HG03064 (cell line): ENCODE measurements around the gene PIK3R5.
"Not testable (repeated sequence)": the region's sequence is repeated elsewhere in the genome, so short reads cannot be mapped to it uniquely, and the experiment has no call there.

Experiments used
- ATAC-seq: cut with Tn5 transposase; IDR thresholded peaks from one replicate; pipeline ENCODE4 v1.9.1; 2021; ENCODE audit warnings: low read depth; ENCODE audit not compliant: unreplicated experiment

Gene PIK3R5

GRCh38 chr17:8965394-8966168 lies at the start of gene PIK3R5:
TSS of gene PIK3R5 (minus strand) at chr17:8965707. CDS start at chr17:8911494, 54,213 bp downstream.
- peak; percentile 46 for ATAC-seq

GRCh38 chr17:9011001-9011400 lies 45.5 kb upstream of the PIK3R5 start:
- no peak for ATAC-seq

- ATAC-seq: no peak
Observed at GRCh38 chr17:9009737-9010136, 44.2 kb upstream of the PIK3R5 start.

GRCh38 chr17:9009096-9009495 lies 43.6 kb upstream of the PIK3R5 start:
- no peak for ATAC-seq

DNA sequence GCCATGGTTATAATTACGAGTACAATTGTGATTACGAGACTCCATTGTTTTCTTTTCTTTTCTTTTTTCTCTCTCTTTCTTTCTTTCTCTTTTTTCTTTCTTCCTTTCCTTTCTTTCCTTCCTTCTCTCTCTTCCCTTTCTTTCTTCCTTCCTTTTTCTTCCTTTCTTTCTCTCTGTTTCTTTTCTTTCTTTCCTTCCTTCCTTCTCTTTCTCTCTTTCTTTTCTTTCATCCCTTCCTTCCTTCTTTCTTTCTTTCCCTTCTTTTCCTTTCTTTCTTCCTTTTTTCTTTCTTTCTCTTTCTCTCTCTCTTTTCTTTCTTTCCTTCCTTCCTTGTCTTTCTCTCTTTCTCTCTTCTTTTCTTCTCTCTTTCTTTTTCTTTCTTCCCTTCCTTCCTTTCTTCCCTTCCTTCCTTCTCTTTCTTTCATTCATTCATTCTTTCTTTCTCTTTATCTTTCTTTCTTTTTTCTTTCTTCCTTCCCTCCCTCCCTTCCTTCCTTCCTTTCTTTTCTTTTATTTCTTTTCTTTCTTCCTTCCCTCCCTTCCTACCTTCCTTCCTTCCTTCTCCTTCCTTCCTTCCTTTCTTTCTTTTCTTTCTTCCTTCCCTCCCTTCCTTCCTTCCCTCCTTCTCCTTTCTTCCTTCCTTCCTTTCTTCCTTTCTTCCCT lies 41.7 kb upstream of the PIK3R5 start:
- ATAC-seq: no peak

DNA sequence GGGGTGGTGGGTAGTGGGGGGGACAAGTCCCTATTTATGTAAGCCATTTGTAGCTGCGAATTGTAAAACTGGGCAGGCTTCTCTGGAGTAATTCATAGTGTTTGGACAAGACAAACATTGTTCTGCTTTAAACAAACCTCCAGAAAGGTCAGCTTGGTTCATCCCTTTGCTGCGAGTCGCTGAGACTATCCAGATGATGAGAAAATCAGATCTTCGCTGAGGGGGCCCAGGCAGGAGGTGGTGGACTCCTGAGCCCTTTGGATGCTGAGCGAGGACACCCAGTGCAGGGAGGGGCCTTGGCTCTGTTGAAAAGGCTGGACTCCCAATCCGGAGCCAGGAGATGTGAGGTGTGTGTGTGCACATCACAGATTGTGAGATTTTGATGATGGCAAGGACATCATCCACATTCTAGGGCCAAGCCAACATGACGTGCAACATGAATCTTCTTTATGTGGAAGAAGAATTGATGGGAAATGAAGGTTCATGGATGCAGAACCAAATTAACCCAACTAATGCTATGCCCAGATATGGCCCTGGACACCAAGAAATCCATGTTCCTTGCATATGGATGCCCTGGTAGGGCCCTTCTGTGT lies 40.8 kb upstream of the PIK3R5 start:
- no peak for ATAC-seq

DNA sequence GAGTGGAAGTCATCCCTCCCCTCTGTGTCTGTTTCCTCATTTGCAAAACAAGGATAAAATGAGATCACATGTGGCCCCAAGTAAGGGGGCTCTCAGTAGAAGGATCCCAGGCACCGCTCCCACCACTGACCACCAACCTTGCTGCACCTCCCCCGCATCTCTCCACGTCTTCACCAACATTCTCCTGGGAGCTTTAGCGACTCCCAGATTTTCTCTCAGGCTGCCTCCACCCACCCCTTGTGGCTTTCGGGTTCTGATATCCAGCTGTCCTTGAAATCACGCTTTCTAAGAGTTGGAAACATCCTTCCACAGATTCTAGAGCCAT lies 39.4 kb upstream of the PIK3R5 start:
- no peak for ATAC-seq

DNA sequence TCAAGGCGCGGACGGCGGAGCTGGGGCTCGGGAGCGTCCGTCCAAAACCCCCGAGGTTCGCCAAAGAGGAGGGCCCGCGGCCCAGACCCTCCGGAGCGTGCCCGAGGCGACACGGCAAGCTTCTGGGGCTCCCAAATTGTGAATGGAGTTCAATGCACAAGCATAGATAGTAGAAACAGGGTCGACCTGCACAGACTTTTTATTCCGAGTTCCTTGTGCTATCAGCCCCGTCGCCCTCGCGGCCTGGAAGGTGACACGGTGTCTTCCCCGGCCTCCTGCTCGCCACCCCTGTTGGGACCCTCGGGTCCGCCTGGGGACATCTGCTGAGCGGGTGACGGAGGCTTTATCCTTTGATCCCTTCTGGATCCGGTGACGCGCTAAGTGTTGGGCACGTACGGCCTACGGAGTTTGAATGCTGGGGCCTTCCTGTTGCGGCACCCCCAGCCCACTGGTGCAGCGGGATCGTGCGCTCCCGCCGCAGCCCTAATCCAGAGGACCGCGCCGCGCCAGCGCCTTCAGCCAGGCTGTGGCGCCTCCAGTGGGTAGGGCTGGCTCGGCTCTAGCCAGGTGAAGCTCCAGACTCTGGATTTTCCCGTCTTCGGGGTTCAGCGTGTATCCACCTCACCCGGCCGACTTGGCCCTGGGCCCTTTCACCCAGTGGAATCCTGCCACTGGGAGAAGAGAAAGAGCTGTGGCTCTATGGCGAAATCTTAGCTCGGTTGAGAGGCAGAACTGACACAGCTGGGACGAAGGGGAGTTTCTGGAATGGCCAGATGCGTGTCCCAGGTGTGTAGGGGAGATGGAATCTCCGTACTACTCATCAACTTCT lies 38.8 kb upstream of the PIK3R5 start:
- no peak for ATAC-seq

DNA sequence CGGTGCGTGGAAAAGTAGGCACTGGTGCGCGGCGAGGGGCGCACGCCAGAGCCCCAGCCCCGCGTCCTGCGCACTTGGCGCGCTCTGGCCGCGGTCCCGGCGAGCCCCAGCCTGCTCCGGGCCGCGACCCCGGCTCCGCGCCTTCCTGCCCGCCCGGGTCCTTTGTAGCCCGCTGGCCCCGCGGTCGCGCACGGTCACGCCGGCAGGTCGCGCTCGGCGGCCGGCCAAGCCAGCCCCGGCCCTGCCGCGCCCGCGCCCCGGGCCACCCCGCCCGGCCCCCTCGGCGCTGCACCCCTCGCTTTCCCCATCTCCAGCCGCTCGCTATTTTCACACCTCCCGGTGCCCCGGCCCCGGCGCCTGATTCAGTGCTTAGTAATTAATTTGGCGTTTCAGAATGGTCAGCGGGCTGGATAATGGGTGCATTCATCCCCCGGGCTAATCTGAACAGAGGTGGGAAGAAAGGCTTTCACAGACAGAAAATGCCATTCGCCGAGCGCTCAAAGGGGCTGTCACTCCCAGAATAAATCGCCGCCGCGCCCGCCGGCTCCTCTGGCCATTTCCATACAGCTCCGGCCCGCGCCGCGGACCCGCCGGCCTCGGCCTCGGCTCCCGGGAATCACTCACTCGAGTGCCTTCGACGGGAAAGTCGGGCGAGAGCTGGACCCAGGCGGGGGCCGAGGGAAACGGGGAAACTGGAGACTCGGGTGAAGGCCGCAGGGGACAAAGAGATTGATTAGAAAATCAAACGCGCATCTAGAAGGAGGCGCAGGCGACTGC lies 38.0 kb upstream of the PIK3R5 start:
- ATAC-seq: no peak

DNA sequence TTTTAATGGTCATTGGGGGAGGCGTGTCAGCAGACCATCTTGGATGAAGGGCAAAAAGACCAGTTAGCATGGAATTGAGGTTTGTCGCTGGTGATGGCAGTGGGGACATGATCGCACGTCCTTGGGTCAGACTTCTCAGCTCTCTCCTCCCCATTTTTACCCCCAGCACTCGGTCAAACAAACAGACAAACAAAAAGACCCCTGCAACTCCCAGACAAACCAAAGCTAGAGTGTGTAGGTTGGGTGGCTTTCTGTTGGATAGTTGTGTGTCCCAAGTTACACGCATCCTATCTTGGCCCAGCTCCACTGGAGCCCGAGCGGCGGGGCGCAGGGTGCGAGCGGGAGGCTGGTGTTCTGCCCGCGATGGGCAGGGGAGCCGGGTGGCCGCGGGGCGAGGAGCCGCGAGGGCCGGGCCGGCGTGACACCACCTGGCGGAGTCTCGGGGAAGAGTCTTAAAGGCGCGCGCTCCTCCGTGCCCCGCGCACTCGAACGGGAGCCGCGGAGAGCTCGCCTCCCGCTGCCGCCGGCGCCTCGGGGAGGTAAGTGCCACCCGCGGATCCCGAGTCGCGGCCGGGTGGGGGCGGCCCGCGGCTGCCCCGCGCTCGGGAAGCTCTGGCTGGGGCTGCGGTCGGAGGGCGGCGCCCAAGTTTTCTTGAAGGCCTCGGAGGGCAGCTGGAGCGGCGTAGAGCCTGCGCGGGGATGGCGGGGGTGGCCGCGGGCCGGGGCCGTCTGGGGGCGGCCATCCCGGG lies 37.3 kb upstream of the PIK3R5 start:
- no peak for ATAC-seq

DNA sequence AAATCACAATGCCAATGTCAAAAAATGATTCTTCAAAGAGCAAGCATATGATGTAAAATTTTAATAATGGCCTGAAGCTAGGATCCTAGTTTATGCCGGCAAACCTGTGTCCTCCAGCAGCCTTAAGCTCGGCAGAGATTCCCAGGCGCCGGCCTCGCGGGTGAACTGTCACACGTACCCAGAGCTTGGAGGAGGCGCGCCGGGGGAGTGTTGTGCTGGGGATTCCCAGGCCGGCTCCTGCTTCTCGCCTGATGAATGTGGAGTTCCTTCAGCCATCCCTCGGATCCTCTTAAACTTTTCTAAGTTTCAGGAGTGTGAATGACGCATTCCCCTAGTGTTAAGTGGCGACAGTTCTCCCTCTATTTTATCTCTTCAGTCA lies 36.7 kb upstream of the PIK3R5 start:
- no peak for ATAC-seq

DNA sequence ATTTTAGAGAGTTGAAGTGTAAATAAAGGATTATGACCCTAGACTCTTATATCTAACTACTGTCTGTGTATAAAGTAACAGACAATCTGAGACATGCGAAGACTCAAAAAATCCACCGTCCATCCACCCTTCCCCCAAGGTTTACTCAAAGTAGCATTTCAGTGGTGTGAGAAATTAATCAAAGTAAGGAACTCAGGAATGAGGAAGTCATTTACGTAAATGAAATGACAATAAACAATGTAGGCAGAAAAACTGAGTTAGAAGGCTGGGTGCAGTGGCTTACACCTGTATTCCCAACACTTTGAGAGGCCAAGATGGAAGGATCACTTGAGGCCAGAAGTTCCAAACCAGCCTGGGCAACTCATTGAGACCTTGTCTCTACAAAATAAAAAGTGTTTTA lies 36.1 kb upstream of the PIK3R5 start:
- ATAC-seq: no peak

DNA sequence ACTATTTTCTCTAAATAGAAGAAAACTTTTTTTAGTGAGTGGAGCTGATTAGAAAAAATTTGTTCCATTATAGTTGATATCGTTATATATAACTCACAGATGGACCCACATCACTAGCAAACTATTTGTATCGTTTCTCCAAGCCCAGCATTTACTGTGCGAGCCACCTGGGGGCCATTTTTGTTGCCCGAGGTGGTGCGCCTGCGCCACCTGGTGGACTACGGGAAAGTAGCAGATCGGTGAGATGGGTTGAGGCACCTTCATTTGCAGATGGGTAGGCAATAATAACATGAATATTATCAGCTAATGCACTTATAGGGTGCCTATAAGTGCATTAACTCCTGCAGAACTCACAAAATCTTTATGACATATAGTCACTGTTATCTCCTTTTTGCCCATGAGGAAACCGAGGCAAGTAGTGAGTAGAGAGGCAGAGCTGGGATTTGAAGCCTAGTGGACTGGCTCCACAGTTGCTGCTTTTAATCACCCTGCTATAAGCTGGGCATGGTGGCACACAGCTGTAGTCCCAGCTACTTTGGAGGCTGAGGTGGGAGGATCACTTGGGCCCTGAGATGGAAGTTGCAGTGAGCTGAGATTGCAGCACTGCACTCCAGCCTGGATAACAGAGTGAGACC lies 32.6 kb upstream of the PIK3R5 start:
- ATAC-seq: no peak

- no peak for ATAC-seq
Observed at GRCh38 chr17:8995711-8996110, 30.2 kb upstream of the PIK3R5 start.

DNA sequence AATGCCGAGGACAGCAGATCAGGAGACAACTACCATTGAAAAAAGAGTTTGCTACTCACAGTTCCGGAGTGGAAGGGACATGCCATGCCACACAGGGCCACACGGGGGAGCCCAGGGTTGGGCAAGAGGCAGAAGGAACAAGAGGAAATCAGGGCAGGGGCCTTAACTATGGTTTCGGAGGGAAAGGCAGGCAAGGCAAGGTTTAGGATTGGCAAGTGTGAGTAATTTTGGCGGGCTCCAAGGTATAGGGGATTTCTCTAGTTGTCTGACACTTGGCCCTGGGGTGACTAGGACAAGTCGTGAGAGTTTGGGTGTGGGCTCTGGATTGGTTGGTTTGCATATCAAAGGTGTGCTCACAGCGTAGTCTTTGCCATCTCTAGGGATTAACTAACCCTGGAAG lies 28.8 kb upstream of the PIK3R5 start:
- no peak for ATAC-seq

DNA sequence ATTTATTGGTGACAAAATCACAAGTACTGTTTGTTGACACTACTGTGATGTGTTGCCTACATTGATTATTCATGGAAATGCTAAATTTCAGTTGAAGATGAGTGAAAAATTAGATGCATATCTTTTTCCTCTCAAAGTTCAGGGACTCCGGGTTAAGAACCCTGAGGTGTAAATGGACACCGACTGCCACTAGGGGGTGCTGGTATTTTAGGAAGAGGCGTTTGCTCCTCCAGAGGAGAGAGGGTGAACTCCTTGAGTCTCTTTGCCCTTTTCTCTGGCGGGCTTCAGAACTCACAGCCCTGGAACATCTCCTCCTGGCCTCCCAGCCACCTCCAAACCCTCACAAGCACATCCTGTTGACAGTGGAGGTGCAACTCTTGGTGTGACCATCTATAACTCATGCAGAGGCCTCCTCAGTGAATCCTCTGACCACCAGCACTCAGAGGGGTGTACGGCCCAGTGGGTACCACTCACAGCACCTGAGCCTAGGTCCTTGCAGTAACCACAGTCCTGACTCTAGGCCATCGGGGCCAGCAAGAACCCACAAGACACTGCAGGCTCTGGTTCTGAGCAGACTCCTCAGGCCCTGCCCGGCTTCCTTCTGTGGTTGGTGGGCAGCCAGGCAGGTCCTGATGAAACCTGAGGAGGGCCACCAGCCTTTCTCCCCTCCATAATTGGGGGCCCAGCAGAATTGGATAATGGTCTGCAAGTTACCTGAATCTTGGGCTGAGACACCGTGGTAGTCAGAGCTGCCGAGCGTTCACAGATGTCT lies 26.2 kb upstream of the PIK3R5 start:
- no peak for ATAC-seq

- ATAC-seq: not testable (repeated sequence)
Observed at GRCh38 chr17:8988263-8988935, 22.9 kb upstream of the PIK3R5 start.

DNA sequence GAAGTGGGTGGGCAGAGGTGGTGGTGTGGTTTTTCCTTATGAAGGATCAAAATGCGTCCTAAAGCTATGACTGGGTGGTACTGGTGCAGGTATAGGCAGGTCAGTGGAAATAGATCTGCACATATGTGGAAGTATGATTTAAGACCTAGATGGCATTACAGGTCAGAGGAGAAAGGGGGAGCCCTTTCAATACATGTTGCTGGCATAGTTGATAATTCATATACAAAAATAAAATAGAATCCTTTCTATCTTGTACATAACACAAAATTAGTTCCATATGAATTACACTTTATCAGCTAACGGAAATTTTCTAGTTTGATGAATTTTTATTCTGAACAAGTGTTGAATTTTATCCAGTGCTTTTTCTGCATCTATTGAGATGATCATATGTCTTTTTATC lies 20.8 kb upstream of the PIK3R5 start:
- ATAC-seq: no peak
